GM18499 (cell line): ENCODE data around the gene ZBTB39.
"Not testable (repeated sequence)": the region's sequence is repeated elsewhere in the genome, so short reads cannot be mapped to it uniquely, and the experiment has no call there.

Experiments used
- ATAC-seq: cut with Tn5 transposase; IDR thresholded peaks from one replicate; pipeline ENCODE4 v1.9.1; 2021; ENCODE audit warnings: moderate number of reproducible peaks; ENCODE audit not compliant: insufficient read depth, unreplicated experiment

The ZBTB39 gene

GRCh38 chr12:57005980-57006808 is at the start of gene ZBTB39:
Gene ZBTB39 (minus strand): TSS chr12:57006546. CDS start chr12:57004917, 1,629 bp downstream.
- no peak for ATAC-seq

- no peak for ATAC-seq
These were observed 49.5 kb upstream of the ZBTB39 start for GRCh38 chr12:57055824-57056223.

GRCh38 chr12:57053901-57054300 is 47.6 kb upstream of the ZBTB39 start:
- ATAC-seq, result not testable (repeated sequence)

GRCh38 chr12:57053146-57053545 is 46.8 kb upstream of the ZBTB39 start:
- not testable (repeated sequence) for ATAC-seq

DNA sequence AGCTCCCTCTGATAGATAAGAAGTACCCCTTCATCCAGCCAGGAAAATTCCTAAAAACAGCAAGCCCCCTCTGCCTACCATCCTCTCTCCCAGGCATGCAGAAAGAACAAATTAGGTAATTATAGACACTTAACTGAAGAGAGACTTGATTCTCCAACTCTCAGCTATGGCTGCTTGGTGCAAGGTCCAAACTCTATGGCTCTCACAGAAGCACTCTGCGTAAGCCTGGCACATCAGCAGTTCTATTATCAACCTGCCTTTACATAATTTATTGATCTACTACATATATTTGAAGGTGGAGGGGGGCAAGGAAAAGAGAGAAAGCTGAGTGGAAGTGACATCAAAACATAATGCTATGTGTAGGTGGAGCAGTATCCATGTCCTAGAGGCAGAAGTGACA is 44.7 kb upstream of the ZBTB39 start:
- no peak for ATAC-seq

DNA sequence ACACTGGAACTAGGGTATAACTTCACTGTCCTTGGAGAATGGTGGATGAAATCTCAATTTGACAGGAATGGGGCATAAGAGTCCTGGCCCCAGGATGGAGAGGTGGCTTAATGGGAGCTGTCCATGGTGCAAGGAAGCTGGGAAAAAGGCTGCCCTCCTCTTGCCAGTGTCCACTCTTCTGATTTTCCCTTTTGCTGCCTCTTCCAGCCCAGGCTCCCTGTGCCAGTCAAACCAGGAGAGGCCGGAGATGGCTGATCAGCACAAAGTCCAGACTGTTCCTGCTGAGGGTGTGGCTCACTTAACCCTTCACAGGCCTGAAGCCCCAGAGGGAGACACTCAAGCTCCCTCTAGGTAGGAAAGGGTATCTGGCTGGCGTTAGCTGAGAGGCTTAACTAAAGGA is 43.5 kb upstream of the ZBTB39 start, which contains the start of gene MYO1A:
MYO1A (minus strand) TSS at position 240 of the 400 bp plus-strand sequence. CDS start 1,806 bp downstream, outside the sequence.
- no peak for ATAC-seq

DNA sequence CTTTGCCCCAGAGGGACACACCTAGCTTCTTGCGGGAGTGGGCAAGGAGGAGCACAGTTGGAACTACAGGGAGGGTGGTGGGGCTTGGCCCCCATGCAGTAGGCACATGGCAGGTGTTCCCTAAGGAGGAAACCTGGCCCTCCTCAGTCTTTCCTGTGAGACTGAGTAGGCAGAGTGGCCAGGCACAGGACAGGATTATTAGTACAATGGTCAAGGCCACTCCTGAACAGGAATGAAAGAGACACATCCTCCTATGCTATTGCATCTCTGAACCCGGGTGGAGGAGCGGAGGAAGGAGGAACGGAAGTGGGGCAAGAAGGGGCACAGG is 42.7 kb upstream of the ZBTB39 start:
- ATAC-seq, result no peak

DNA sequence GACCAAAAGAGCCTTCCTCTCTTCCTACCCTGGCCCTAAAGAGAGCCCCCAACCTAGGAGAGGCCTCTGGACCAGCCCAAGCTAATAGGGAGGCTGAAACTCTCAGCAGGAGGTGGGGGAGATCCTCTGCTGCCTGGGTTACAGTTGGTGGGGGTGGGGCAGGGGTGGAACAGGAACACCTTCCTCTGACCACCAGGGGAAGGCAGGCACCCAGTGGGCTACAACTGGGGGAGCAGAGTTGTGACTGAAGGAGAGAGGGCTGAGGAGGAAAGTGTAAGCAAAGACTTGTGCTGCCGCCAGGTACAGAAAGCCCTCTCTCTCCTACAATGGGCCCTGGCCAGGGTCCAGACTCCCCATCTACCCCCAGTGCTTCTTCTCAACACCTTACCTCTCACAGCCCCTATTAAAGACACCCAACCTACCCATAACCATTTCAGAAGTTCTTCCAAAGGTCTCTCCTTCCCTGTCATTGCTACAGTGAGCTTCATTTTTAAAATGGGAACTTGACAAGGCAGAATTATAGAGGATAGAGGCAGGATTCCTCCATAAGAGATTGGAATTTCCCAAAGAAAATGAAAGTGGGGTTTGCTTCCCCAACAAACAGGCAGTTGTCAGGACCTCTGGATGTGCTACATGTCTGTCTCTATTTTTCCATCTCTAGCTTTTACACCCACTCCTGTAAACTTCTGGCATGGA is 42.2 kb upstream of the ZBTB39 start:
- no peak for ATAC-seq

- no peak for ATAC-seq
These were observed 41.6 kb upstream of the ZBTB39 start for GRCh38 chr12:57047981-57048380.

GRCh38 chr12:57046947-57047890 is 40.9 kb upstream of the ZBTB39 start:
- no peak for ATAC-seq

- ATAC-seq, result no peak
These were observed 39.9 kb upstream of the ZBTB39 start for GRCh38 chr12:57046086-57046791.

DNA sequence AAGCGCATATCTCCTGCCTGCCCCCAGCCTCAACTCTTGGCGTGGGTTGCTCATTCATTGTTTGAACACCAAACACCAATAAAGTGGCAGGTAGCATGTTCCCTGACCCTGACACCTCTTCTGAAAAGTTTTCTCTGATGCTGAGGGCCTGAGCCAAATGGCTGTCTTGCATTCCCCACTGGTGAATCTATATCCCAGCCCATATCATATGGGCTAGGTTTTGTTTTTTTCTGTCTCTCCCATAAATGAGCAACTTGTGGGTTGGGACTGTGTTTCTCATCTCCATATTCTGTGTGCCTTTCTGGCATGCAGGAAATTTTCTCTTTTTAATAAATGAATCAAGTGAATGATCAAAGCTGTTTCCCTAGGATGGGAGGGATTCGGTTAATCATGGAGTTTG is 38.5 kb upstream of the ZBTB39 start:
- ATAC-seq, result no peak

GRCh38 chr12:57044468-57044867 is 38.1 kb upstream of the ZBTB39 start:
- no peak for ATAC-seq

GRCh38 chr12:57042695-57043094 is 36.3 kb upstream of the ZBTB39 start:
- ATAC-seq, result no peak

DNA sequence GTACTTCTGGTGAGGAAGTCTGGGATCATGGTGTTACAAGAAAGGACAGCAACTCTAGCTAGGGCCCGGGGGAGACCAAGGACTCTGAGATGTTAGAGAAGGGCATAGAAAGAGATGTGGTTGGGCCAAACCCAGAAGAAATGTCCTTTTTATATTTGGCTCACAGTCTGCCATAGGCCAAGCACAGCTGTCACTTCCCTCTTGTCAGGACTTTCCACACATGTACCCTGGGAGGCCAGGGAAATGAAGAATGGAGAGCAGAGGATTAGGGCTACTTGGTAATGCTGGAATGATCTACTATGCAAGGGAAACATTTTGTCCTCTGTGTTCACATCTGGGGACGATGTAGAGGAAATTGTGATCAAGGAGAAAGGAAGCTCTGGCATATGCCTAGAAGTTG is 34.4 kb upstream of the ZBTB39 start:
- no peak for ATAC-seq

DNA sequence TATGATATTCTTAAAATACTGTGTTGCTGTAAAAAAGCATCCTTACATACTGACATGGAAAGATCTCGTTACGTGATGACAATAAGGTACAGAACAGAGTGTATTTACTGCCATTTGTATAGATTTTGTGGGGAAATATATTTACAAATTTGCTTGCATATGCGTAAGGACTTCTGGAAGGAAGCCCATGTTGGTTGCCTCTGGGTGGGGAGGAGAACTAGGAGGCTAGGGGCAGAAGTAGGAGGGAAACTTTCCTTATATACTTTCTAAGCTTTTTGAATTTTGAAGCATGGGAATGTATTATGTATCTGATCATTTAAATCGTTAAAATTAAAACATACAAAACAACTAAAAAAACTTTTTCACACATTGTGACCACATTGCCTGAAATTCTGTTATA is 33.9 kb upstream of the ZBTB39 start:
- no peak for ATAC-seq

DNA sequence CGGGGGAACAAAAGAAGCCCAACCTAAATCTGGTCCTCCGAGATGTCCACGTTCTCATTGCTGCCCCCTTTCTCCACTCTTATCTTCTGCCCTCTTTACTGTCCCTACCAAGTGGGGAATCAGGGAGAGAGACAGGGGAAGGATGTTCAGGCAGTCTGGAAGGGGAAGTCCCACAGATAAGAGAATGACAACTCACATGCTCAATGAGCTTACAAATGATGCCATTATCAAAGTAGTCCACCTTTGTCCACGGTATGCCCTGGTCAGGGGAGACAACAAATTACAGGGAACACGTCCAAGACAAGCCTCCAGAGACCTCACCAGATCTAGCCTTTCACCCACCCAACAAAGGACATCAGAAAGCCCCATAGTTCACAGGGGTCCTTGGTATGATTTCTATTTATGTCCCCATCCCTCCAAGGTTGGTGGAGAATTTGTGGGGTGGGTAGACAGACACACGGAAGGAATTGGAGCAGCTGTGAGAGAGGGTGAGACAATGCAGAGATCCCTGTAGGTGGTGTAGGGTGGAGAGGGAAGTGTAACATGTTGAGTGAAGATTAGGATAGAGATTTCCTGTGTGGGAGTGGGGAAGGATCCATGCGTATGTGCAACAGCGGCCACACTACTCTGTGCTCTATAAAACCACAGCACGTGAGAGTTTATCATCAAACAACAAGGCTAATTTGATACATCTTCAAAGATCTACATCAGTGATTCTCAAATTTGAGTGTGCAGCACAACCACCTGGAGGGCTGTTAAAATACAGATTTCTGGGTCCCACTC is 32.9 kb upstream of the ZBTB39 start:
- ATAC-seq, result no peak

DNA sequence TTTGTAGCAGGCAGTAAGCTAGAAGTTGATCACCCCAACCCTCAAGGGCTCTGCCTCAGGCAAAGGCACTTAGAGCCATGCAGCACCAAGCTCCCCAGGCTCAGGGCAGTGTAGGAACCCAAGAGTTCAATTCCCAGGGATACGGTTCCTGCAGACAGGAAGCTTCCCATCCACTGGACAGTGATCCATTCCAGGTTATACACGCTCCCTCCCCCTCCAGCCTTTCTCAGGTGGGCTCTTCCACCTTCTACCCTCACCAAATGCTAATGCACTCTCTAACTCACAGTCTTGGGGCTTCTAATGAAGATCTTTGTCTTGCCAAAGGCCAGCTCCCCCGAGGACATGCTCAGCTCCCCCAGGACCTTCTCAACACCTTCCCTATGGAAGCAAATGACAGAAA is 30.9 kb upstream of the ZBTB39 start:
- ATAC-seq, result no peak

DNA sequence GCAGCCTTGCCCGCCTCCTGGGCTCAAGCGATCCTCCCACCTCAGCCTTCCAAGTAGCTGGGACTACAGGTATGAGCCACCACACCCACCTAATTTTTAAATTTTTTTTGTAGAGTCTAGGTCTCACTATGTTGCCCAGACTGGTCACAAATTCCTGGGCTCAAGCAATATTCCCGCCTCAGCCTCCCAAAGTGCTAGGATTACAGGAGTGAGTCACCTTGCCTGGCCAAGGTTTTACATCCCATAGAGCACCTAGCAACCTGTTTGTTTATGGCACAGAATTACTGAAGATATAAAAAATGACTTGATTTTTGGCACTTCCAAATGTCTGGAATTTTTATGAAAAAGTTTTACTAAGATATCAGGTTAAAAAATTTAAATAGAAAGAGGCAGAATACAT is 27.1 kb upstream of the ZBTB39 start:
- ATAC-seq, result no peak
